Activated B cell treated with CpG ODN at 0.5 μM for 24 hours (primary cell): ENCODE results near the gene IKZF1. TPM values are rescaled to one million over a fixed set of nuclear protein-coding genes. Genes with fewer than 3 reads are reported as not detected.

Experiments used
- ATAC-seq: fragments of 200-7000 bp; cut with Tn5 transposase; one replicate; pipeline ENCODE4 v1.10.0; 2021; ENCODE audit warnings: low read depth, mild to moderate bottlenecking, moderate library complexity
- CTCF ChIA-PET: fragments of 350-600 bp; sonication (Branson Sonifier 250); formaldehyde crosslinking; loops from one replicate; lab custom pipeline; 2021; ENCODE audit warnings: antibody characterized with exemption; lab: Charles Lee
- POLR2A ChIA-PET: fragments of 350-600 bp; sonication (Branson Sonifier 250); formaldehyde crosslinking; loops from one replicate; lab custom pipeline; 2021; ENCODE audit warnings: antibody characterized with exemption; lab: Charles Lee
- DNase-seq: peaks from one replicate; pipeline ENCODE4 v3.0.0; 2022
- H3K27ac Mint-ChIP-seq: one replicate; pipeline ENCODE4 v1.8.0; 2020; ENCODE audit warnings: mixed read lengths
- H3K27me3 Mint-ChIP-seq: one replicate; pipeline ENCODE4 v1.8.0; 2021; ENCODE audit warnings: mixed read lengths
- H3K36me3 Mint-ChIP-seq: one replicate; pipeline ENCODE4 v1.8.0; 2021; ENCODE audit warnings: low read depth, mixed read lengths
- H3K4me1 Mint-ChIP-seq: one replicate; pipeline ENCODE4 v1.8.0; 2021; ENCODE audit warnings: mixed read lengths
- H3K4me3 Mint-ChIP-seq: one replicate; pipeline ENCODE4 v1.8.0; 2020; ENCODE audit warnings: mild to moderate bottlenecking, mixed read lengths
- H3K9me3 Mint-ChIP-seq: one replicate; pipeline ENCODE4 v1.8.0; 2020; ENCODE audit warnings: mixed read lengths
- CTCF ChIP-seq: fragments of 200-600 bp; IDR thresholded peaks from one replicate; pipeline ENCODE4 v1.8.0; 2022; ENCODE audit warnings: antibody characterized with exemption, mild to moderate bottlenecking
- intact Hi-C: fragments of 100-400 bp; cut with micrococcal nuclease; formaldehyde crosslinking; loops from one replicate; pipeline ENCODE4 v1.15.1; 2024
- total RNA-seq: library from RNA; stranded (reverse); gene quantifications from 2 replicates; pipeline ENCODE4 v1.2.3, GENCODE V29; 2022

IKZF1 gene
- total RNA-seq, 1 donor from 2014 or later: 325 TPM

- peak; percentile 44 for ATAC-seq
- H3K4me1 Mint-ChIP-seq: peaks cover 36% of the 10 kb centered on the region
- no peak for DNase-seq
Observed at GRCh38 chr7:50329775-50330174, 25.3 kb downstream of the IKZF1 start.

GRCh38 chr7:50330254-50330653, 25.7 kb downstream of the IKZF1 start:
- intact Hi-C loops: loop anchor here (2.0 to 10.0 kb wide), 2 partner anchors 117 to 185 kb away; no protein-coding TSS in a partner anchor
- peaks cover 33% of the 10 kb centered on the region for H3K4me1 Mint-ChIP-seq
- no peaks in the 10 kb centered on the region for H3K9me3 Mint-ChIP-seq
- DNase-seq (no peak), ATAC-seq (peak; percentile 9)
- no peak for TF ChIP-seq CTCF
- no peak overlapping the region for H3K27ac Mint-ChIP-seq
- no peak overlapping the region for H3K4me3 Mint-ChIP-seq
- H3K27me3 Mint-ChIP-seq: no peaks in the 10 kb centered on the region
- POLR2A ChIA-PET: interaction anchor here (1.1 to 10.6 kb wide), 8 partner anchors 9 to 80 kb away, joined by 3 to 153 read pairs (median 6); partner anchors contain the start of gene IKZF1
- peaks cover 65% of the 10 kb centered on the region for H3K36me3 Mint-ChIP-seq
- CTCF ChIA-PET: interaction anchor here (1.2 to 4.4 kb wide), 3 partner anchors 25 to 125 kb away, joined by 5 to 15 read pairs (median 5); partner anchors contain the start of gene IKZF1

More at GRCh38 chr7:50329775-50330174, 25.3 kb downstream of the IKZF1 start:
- no peak overlapping the region for H3K4me3 Mint-ChIP-seq
- no peak overlapping the region for H3K27ac Mint-ChIP-seq
- intact Hi-C loops: loop anchor here (2.0 to 10.0 kb wide), 2 partner anchors 117 to 185 kb away; no protein-coding TSS in a partner anchor
- ChIA-PET CTCF (interaction anchor here (0.8 to 4.4 kb wide), 3 partner anchors 22 to 124 kb away, joined by 4 to 15 read pairs (median 5); partner anchors contain the start of gene IKZF1), POLR2A (interaction anchor here (1.1 to 10.6 kb wide), 8 partner anchors 9 to 81 kb away, joined by 3 to 153 read pairs (median 6); partner anchors contain the start of gene IKZF1)
- no peaks in the 10 kb centered on the region for H3K9me3 Mint-ChIP-seq
- no peak for TF ChIP-seq CTCF
- H3K27me3 Mint-ChIP-seq: no peaks in the 10 kb centered on the region
- H3K36me3 Mint-ChIP-seq: peaks cover 69% of the 10 kb centered on the region

- Mint-ChIP-seq H3K36me3 (peaks cover 61% of the 10 kb centered on the region), H3K27ac (no peak overlapping the region), H3K4me3 (no peak overlapping the region), H3K27me3 (no peaks in the 10 kb centered on the region), H3K4me1 (peaks cover 30% of the 10 kb centered on the region), H3K9me3 (no peaks in the 10 kb centered on the region)
- ATAC-seq (peak; percentile 19), DNase-seq (no peak)
- intact Hi-C loops: loop anchor here (1.0 to 10.0 kb wide), 3 partner anchors 20 to 186 kb away; no protein-coding TSS in a partner anchor
- ChIA-PET POLR2A (interaction anchor here (1.1 to 10.6 kb wide), 9 partner anchors 11 to 80 kb away, joined by 3 to 153 read pairs (median 6); partner anchors contain the start of gene IKZF1), CTCF (interaction anchor here (1.1 to 4.4 kb wide), 5 partner anchors 16 to 125 kb away, joined by 3 to 15 read pairs (median 5); partner anchors contain the start of gene IKZF1)
- TF ChIP-seq CTCF: no peak
Observed at GRCh38 chr7:50330696-50331095, 26.2 kb downstream of the IKZF1 start.

- ChIA-PET POLR2A (interaction anchor here (1.0 to 10.6 kb wide), 6 partner anchors 10 to 79 kb away, joined by 3 to 153 read pairs (median 8); partner anchors contain the start of gene IKZF1), CTCF (interaction anchor here (0.7 to 1.3 kb wide), 5 partner anchors 17 to 189 kb away, joined by 3 to 5 read pairs (median 3); no protein-coding TSS in a partner anchor)
- Mint-ChIP-seq H3K27me3 (no peaks in the 10 kb centered on the region), H3K27ac (no peak overlapping the region), H3K36me3 (peaks cover 57% of the 10 kb centered on the region), H3K4me1 (peaks cover 20% of the 10 kb centered on the region), H3K9me3 (no peaks in the 10 kb centered on the region), H3K4me3 (no peak overlapping the region)
- no peak for TF ChIP-seq CTCF
- ATAC-seq (peak; percentile 23), DNase-seq (no peak)
- intact Hi-C loops: loop anchor here (1.0 to 10.0 kb wide), 4 partner anchors 19 to 187 kb away; no protein-coding TSS in a partner anchor
Observed at GRCh38 chr7:50331564-50332208, 27.2 kb downstream of the IKZF1 start.
